Transverse colon (tissue), 4 donors: ENCODE measurements around the gene SMCO3. TPM values are rescaled to one million over a fixed set of nuclear protein-coding genes. Genes with fewer than 3 reads are reported as not detected.

ENCODE experiments used
- DNase-seq: peaks from one replicate; pipeline ENCODE4 v3.0.0-alpha.2; 2019
- H3K27ac ChIP-seq, 4 donors: fragments of 200-600 bp; sonication (generic); 2 replicates each; pipeline ENCODE4 v1.5.1; 2016 to 2018; ENCODE audit warnings: inconsistent platforms in 4 of 4
- H3K27me3 ChIP-seq: fragments of 200-600 bp; sonication (generic); 2 replicates; pipeline ENCODE4 v1.5.1; 2017; ENCODE audit warnings: inconsistent platforms
- H3K36me3 ChIP-seq, 4 donors: fragments of 200-600 bp; sonication (generic); 2 replicates each; pipeline ENCODE4 v1.5.1; 2017 to 2019; ENCODE audit warnings: inconsistent platforms in 4 of 4
- H3K4me1 ChIP-seq, 4 donors: fragments of 200-600 bp; sonication (generic); 2 replicates each; pipeline ENCODE4 v1.5.1; 2017 to 2020; ENCODE audit warnings: inconsistent platforms in 4 of 4
- H3K4me3 ChIP-seq, 4 donors: fragments of 200-600 bp; sonication (generic); 1 replicate in 1 of 4; 2 replicates in 3 of 4; pipeline versions ENCODE4 v1.5.1 to v1.6.1; 2017 to 2019; ENCODE audit warnings: inconsistent platforms in 4 of 4
- H3K9me3 ChIP-seq, 2 donors: fragments of 200-600 bp; sonication (generic); 2 replicates each; pipeline ENCODE4 v1.5.1; 2017 to 2019; ENCODE audit warnings: inconsistent platforms in 2 of 2
- CTCF ChIP-seq, 5 experiments: fragments of 200-600 bp in 3 of 5; fragments of 450-650 bp in 2 of 5; sonication (generic) in 3 of 5; IDR thresholded peaks; 1 replicate in 2 of 5; 2 replicates in 3 of 5; pipeline ENCODE4 v1.5.1; 2016 to 2017; ENCODE audit warnings: antibody characterized with exemption in 5 of 5, inconsistent platforms in 3 of 5, mild to moderate bottlenecking in 2 of 5, moderate library complexity in 1 of 5
- EP300 ChIP-seq: sonication (generic); formaldehyde crosslinking; IDR thresholded peaks from one replicate; pipeline ENCODE4 v1.6.1; 2017; ENCODE audit warnings: antibody characterized with exemption, low read depth
- POLR2A ChIP-seq: fragments of 450-650 bp; IDR thresholded peaks from one replicate; pipeline ENCODE4 v1.6.1; 2016; ENCODE audit warnings: antibody characterized with exemption, mild to moderate bottlenecking, moderate library complexity
- POLR2AphosphoS5 ChIP-seq, 3 donors: sonication (generic); formaldehyde crosslinking; IDR thresholded peaks; one replicate each; pipeline ENCODE4 v1.6.1; 2016; ENCODE audit warnings: antibody characterized with exemption in 3 of 3
- WGBS, 2 donors: methylation state at CpG; one replicate each; pipeline ENCODE4 v1.1.5; 2018; ENCODE audit warnings: low coverage in 1 of 2; 5-methylcytosine and 5-hydroxymethylcytosine counted together
- in situ Hi-C, 4 donors: fragments of 200-750 bp; cut with MboI; loops; one replicate each; pipeline versions ENCODE4 v1.15.0 to v1.15.1; 2017; ENCODE audit warnings: low sequenced_read_pairs in 3 of 4, low pct_ligation_motif_present in 1 of 4, low pct_unique_long_range_greater_than_20kb in 1 of 4
- intact Hi-C: fragments of 100-400 bp; cut with DNase I; formaldehyde crosslinking; loops from one replicate; pipeline ENCODE4 v1.15.1; 2023; ENCODE audit warnings: low total_unique reads
- total RNA-seq, 4 donors: library from RNA; depleted of rRNA; stranded (reverse); fragments of >200 nt; gene quantifications; one replicate each; pipeline ENCODE4 v1.1.0, GENCODE V29; 2016

Gene SMCO3
- total RNA-seq, 4 donors from 2014 or later = not detected

- Histone ChIP-seq H3K27me3 (no peaks in the 10 kb centered on the region), H3K4me3 (peak overlapping the region; percentile 50 to 96 (median 77)), H3K9me3 (no peaks in the 10 kb centered on the region), H3K4me1 (peaks cover 0 to 31% (median 17%) of the 10 kb centered on the region in 4 donors), H3K27ac (peak overlapping the region; percentile 95 to 99 (median 98)), H3K36me3 (peaks cover 0 to 6% (median 0%) of the 10 kb centered on the region in 4 donors)
- in situ Hi-C loops (no loop called here), intact Hi-C loops (no loop called here)
- WGBS, 2 donors = 1% methylated on average over 30 of the region's 38 CpGs; no CpG with 5 or more reads in 1 of the 2 donors
- peak; percentile 55 to 82 (median 77) for TF ChIP-seq POLR2AphosphoS5 (IDR thresholded peaks at IDR 0.05)
- peak; percentile 64 for TF ChIP-seq POLR2A
- TF ChIP-seq EP300 = no peak
- peak; percentile 86 to 98 (median 87) for TF ChIP-seq CTCF (IDR thresholded peaks at IDR 0.05)
- peak; percentile 91 for DNase-seq
These were observed 44.0 kb downstream of the SMCO3 start for GRCh38 chr12:14769969-14770495.

GRCh38 chr12:14769466-14769968 is 44.5 kb downstream of the SMCO3 start:
- Histone ChIP-seq H3K27me3 (no peaks in the 10 kb centered on the region), H3K4me1 (peaks cover 0 to 31% (median 17%) of the 10 kb centered on the region in 4 donors), H3K27ac (peak overlapping the region; percentile 95 to 99 (median 98)), H3K36me3 (peaks cover 0 to 6% (median 0%) of the 10 kb centered on the region in 4 donors), H3K4me3 (peak overlapping the region; percentile 50 to 96 (median 77)), H3K9me3 (no peaks in the 10 kb centered on the region)
- 2 to 5% methylated on average over 4 to 26 of the region's 26 CpGs for WGBS, 2 donors
- intact Hi-C loops (no loop called here), in situ Hi-C loops (no loop called here)
- no peak for TF ChIP-seq POLR2A
- TF ChIP-seq POLR2AphosphoS5 (IDR thresholded peaks at IDR 0.05) = no peak
- no peak for TF ChIP-seq EP300
- TF ChIP-seq CTCF (IDR thresholded peaks at IDR 0.05) = no peak
- peak; percentile 51 for DNase-seq

GRCh38 chr12:14768823-14769405 is 45.1 kb downstream of the SMCO3 start:
- Histone ChIP-seq H3K27ac (peak overlapping the region; percentile 95 to 99 (median 98)), H3K36me3 (peaks cover 0 to 6% (median 0%) of the 10 kb centered on the region in 4 donors), H3K4me3 (peak overlapping the region; percentile 50 to 96 (median 77)), H3K4me1 (peaks cover under 1 to 31% (median 17%) of the 10 kb centered on the region in 4 donors), H3K9me3 (no peaks in the 10 kb centered on the region), H3K27me3 (no peaks in the 10 kb centered on the region)
- intact Hi-C loops = no loop called here
- in situ Hi-C loops = no loop called here
- WGBS, 2 donors = 26 to 31% methylated on average over 13 to 15 of the region's 16 CpGs
- DNase-seq = peak; percentile 29
- TF ChIP-seq POLR2A (no peak), EP300 (no peak), CTCF (IDR thresholded peaks at IDR 0.05) (no peak), POLR2AphosphoS5 (IDR thresholded peaks at IDR 0.05) (no peak)

GRCh38 chr12:14767617-14768016 is 46.4 kb downstream of the SMCO3 start:
- Histone ChIP-seq H3K9me3 (no peaks in the 10 kb centered on the region), H3K4me3 (peak overlapping the region in 1 of 4 donors; percentile 82), H3K27ac (no peak overlapping the region), H3K27me3 (no peaks in the 10 kb centered on the region), H3K4me1 (peaks cover 2 to 27% (median 14%) of the 10 kb centered on the region in 4 donors), H3K36me3 (peaks cover 0 to 6% (median 1%) of the 10 kb centered on the region in 4 donors)
- TF ChIP-seq CTCF (IDR thresholded peaks at IDR 0.05) (no peak), POLR2AphosphoS5 (IDR thresholded peaks at IDR 0.05) (no peak), POLR2A (no peak), EP300 (no peak)
- intact Hi-C loops (no loop called here), in situ Hi-C loops (no loop called here)
- WGBS, 2 donors = 79 to 100% methylated on average over 1 of the region's 1 CpG
- DNase-seq = no peak
